ENCODE data around the gene ZBTB8A.
"Not testable (repeated sequence)": the region's sequence is repeated elsewhere in the genome, so short reads cannot be mapped to it uniquely, and the experiment has no call there.

ZBTB8A gene

DNA sequence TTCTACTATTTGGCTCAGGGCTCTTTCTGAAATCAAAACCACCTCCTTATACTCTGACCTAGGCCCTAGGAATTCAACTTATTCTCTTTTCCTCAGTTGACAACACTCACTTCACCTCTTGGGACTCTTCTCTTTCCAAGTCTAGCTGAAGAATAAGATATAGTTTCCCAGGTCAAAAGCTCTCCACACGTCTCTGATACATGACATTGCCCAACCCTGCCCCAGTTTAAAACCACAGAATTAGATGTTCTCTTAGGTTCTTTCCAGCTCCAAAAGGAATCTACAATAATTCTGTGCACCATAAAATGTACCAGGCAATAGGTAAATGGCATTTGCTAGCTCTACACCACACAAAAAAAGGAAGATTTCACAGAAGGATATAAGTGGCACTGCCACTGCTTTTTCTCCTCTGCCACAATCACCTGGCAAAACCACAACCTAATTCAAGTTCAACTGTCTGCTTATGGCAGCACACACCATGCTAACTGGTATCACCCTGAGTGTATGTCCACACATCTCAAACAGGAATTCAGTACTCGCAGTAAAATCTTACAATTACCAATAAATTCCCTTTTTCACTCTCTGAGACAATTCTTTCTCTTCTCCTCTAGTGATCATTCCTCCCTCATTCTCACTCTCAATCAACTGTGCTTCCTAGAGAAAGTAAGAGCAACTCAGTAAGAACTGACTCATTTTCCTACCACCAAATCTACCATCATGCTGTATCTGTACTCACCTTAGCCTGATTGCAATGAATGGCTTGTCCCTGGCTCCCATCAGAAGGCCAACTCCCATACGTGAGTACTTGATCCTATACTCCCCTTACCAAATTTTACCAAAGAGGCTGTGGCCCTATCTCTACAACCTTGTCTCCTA lies 83.8 kb downstream of the ZBTB8A start:
- no peak for DNase-seq

GRCh38 chr1:32623775-32624174 lies 84.5 kb downstream of the ZBTB8A start:
- DNase-seq = no peak

GRCh38 chr1:32626176-32626575 lies 86.9 kb downstream of the ZBTB8A start:
- DNase-seq = no peak

DNA sequence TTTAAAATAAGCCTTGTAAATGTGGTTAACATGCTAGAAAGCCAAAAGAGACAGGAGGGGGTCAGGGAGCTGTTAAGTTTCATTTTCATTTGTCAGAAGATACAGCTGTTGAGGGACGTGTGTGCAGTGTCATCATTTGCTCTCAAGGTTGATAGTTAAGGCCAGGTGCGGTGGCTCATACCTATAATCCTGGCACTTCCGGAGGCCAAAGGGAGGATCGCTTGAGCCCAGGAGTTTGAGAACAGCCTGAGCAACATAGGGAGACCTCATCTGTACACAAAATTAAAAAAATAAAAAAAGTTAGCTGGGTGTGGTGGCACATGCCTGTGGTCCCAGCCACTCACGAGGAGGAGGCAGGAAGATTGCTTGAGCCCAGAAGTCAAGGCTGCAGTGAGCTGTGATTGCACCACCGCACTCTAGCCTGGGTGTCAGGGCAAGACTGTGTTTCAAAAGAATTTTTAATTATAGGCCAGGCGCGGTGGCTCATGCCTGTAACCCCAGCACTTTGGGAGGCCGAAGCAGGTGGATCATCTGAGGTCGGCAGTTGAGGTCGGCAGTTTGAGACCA lies 88.5 kb downstream of the ZBTB8A start:
- peak; percentile 7 for DNase-seq

GRCh38 chr1:32630173-32630572 lies 90.9 kb downstream of the ZBTB8A start:
- DNase-seq = not testable (repeated sequence)

DNA sequence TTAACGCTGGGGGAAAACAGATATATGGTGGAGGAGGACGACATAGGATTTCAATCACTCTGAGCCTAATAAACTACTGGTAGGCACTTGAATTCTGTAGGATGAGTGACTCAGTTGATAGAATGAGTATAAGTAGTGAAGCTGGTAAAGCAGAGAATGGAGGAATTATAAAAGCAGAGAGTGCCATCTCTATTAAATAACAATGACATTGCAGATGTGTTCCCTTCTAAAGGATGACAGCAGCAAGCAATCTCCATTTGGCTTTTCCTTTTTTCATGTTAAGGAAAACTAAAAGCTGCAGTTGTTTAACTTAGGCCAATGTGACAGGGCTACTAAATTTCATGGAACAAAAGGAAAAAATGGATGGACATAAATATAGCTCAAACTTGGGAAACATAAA lies 93.6 kb downstream of the ZBTB8A start:
- DNase-seq = no peak

DNA sequence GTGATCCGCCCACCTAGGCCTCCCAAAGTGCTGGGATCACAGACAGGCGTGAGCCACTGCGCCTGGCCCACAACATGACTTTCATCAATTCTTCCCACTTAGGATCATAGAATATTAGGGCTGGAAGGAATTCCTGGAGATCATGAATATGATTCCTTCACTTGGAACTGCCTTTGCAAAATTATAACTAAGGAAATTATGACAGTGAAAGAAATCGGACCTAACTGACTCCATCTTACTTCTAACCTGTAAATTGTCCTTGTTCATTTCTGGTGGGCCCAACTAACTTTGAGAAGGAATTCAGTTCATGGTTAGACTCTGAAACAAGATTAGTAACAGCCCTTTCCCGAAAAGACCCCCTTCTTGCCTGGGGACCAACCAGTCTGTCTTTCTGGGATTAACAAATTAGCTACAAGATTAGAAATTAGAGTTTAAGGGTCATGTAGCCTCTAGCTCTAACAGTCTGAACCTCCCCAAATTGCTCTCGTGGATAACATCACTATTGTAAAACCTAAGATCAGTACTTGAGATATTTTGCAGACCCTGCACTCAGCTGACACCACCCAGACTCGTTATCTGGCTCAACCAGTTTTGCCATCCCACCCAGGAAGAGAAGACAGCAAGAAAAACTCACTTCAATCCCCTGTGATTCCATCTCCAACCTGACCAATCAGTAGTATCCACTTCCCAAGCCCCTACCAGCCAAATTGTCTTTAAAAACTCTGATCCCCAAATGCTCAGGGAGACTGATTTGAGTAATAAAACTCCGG lies 96.5 kb downstream of the ZBTB8A start:
- no peak for DNase-seq

GRCh38 chr1:32636914-32637645 lies 97.9 kb downstream of the ZBTB8A start:
- DNase-seq = no peak

DNA sequence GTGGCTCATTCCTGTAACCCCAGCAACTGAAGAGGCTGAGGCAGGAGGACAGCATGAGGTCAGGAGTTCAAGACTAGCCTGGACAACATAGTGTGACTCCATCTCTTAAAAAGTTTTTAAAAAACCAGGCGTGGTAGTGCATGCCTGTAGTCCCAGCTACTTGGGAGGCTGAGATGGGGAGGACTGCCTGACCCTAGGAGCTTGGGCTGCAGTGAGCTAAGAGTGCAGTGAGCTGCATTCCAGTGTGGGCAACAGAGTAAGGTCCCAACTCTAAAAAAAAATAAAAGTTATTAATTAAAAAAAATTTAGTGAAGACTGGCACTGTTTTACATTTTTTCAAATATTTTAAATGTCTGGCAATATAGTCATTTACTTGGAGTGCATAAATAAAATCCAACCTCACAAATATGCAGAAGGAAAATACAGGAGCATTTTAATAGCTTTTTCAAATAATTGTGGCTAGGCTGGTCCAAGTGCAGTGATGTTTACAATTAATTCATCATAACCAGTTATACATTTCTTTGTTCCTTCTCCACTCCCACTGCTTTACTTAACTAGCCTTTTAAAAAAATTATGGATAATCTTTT lies 100.4 kb downstream of the ZBTB8A start:
- no peak for DNase-seq

GRCh38 chr1:32642292-32642827 lies 103.1 kb downstream of the ZBTB8A start:
- not testable (repeated sequence) for DNase-seq

GRCh38 chr1:32644426-32644825 lies 105.2 kb downstream of the ZBTB8A start:
- no peak for DNase-seq

DNA sequence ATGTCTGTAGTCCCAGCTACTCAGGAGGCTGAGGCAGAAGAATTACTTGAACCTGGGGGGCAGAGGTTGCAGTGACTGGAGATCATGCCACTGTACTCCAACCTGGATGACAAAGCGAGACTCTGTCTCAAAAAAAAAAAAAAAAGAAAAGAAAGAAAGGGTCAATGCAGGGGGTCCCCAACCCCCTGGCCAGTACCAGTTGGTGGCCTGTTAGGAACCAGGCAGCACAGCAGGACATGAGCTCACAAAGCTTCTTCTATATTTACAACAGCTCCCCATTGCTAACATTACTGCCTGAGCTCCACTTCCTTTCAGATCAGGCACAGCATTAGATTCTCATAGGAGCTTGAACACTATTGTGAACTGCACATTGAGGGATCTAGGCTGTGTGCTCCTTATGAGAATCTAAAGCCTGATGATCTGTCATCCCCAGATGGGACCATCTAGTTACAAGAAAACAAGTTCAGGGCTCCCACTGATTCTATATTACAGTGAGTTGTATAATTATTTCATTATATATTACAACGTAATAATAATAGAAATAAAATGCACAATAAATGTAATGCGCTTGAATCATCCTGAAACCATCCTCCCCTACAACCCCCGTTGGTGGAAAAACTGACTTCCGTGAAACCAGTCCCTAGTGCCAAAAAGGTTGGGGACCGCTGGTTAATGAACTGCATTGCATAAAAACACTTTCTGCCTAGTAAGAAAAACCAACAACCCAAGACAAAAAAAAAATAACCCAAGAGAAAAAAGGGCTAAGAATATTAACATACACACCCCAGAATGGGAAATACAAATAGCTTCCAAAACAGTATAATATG lies 108.3 kb downstream of the ZBTB8A start:
- no peak for DNase-seq

DNA sequence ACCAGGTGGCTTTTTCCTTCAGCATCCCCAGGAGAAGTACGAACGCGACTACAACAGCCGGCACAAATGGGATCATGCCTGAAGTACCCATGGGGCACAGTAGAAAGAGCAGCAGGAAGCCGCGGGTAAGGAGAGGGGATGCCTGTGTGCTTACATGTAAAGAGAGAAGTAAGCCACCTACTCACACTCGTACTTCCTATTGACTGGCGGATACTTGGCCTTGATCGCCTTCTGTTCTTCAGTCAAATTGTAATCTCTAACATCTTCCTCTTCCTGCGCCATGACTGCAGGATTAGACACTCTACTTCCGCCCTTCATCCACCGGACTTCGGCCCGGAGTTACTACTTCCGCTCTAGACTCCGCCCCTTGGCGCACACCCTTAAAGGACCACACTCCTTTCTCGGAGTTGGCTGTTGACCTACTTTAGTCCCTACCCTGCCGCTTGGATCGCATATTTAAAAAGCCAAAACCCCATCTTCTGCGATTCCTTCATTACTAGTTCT lies 111.1 kb downstream of the ZBTB8A start, which contains the start of gene ZBTB8OS:
TSS of gene ZBTB8OS (minus strand) at position 303 of the 504 bp plus-strand sequence. CDS start at position 282, 21 bp downstream.
- DNase-seq = peak; percentile 91

- DNase-seq = peak; percentile 98
Observed at GRCh38 chr1:32650752-32651460, 111.7 kb downstream of the ZBTB8A start, which contains the start of gene RBBP4. TSS of gene RBBP4 (plus strand) at chr1:32651208. CDS start at chr1:32651307, 99 bp downstream.

GRCh38 chr1:32651461-32652073 lies 112.3 kb downstream of the ZBTB8A start:
- DNase-seq = no peak

GRCh38 chr1:32652244-32652962 lies 113.2 kb downstream of the ZBTB8A start:
- DNase-seq = no peak
